ENCODE results near the gene PDK2.

PDK2 gene

DNA sequence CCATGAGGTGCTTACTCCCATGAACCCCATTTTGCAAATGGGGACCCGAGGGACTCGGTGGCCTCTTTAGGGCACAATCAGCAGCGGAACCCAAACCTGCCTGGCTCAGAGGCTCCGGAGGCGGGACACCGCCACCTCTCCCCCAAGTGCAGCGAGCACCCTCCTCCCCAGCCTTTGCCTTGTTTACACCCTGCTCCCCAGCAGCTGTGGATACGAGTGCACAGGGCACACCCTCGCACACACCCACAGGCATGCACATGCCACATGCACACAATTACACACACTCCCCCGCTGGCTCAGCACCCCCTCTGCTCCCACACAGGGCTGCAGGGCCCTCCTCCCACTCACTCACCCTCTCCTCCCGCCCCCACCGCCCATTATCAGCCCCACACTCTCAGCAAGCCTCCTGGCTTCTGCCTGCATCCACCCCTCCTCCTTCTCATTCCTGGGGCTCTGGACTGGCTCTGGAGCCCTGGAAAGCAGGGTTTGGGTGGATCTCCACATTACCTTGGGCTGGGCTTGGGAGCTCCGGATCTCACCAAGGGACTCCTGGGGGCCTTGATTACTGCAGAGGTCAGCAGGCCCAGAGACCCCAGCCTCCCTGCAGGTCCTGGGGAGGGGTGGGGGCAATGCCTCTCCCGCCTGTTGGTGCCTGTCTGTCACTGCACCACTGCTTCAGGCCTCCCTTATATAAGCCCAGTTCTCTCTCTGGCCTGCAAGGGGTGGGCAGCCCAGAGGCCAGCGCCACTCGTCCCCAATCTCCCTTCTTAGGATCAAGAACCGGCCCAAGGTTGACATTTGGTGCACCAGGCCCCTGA, 6.4 kb downstream of the PDK2 start:
- Histone ChIP-seq H3K9me3 (ENCODE audit: control insufficient read depth, low read length) (no peaks in the 10 kb centered on the region), H3K36me3 (ENCODE audit: control insufficient read depth, insufficient read depth, low read length) (no peaks in the 10 kb centered on the region), H3K9ac (no peak overlapping the region), H3K27ac (no peak overlapping the region), H3K4me1 (peaks cover 20% of the 10 kb centered on the region), H3K4me2 (ENCODE audit: low read length) (no peak overlapping the region), H3K4me3 (ENCODE audit: low read depth, low read length) (no peak overlapping the region), H3K79me2 (peaks cover 3% of the 10 kb centered on the region), H3K27me3 (ENCODE audit: control insufficient read depth, insufficient read depth, low read length) (no peaks in the 10 kb centered on the region), H2AFZ (no peak overlapping the region)
- no peak for TF ChIP-seq CTCF (IDR thresholded peaks at IDR 0.05)

DNA sequence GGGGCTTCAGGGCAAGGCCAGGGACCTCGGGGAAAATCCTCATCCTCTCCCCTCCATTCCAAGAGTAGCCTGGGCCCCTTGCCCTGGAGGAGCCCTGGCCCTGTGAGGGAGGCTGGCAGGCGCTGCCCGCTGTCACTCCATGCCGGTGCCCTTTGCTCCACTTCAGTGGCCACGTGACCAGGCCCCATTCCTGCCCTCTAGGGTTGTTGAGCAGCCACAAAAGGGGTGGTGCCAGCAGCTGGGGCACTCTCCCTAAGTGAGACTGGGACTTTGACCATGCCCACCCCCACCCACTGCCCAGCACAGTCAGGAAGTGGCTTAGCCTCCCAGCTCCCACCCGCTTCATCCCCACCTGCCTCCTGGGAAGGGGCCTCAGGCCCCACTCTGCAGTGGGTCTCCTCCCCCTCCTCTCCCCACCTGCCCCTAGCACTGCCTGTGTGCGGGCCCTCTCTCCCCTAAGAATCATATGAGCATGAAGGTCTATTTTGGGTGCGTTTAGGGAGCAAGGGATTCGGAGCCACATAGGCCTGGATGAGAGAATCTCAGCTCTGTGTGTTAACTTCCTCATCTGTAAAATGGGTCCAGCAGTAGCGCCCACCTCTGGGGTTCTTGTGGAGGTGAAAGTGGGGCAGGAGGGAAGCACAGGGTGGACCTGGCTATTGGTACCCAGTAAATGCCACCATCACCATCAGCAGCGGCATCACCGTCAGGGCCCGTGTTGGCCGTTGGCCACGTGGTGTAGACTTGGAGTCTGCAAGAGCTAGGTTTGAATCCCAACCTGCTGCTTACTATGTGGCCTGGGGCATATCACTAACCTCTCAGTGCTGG, 7.2 kb downstream of the PDK2 start:
- Histone ChIP-seq H3K79me2 (peaks cover 3% of the 10 kb centered on the region), H3K9me3 (ENCODE audit: control insufficient read depth, low read length) (no peaks in the 10 kb centered on the region), H3K27me3 (ENCODE audit: control insufficient read depth, insufficient read depth, low read length) (no peaks in the 10 kb centered on the region), H3K9ac (no peak overlapping the region), H2AFZ (no peak overlapping the region), H3K27ac (no peak overlapping the region), H3K4me1 (peaks cover 17% of the 10 kb centered on the region), H3K4me2 (ENCODE audit: low read length) (no peak overlapping the region), H3K36me3 (ENCODE audit: control insufficient read depth, insufficient read depth, low read length) (no peaks in the 10 kb centered on the region), H3K4me3 (ENCODE audit: low read depth, low read length) (no peak overlapping the region)
- no peak for TF ChIP-seq CTCF (IDR thresholded peaks at IDR 0.05)

DNA sequence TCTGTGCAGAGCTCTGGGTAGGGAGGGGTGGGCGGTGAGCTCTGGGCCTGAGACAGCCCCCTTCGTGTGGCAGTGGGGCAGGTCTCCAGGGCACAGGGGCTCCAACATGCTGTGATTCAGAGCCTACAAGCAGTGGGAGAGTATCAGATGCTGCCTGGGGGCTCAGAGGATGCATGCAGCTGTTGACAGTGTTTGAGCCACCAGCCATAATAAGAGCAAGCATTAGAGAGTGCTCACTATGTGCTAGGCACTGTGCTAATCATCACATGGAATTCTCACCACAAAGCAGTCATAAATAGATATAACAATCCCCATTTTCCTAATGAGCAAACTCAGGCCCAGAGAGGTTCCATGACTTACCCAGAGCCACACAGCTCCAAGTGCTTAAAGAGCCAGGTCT, 8.1 kb downstream of the PDK2 start:
- H3K27me3 ChIP-seq (ENCODE audit: control insufficient read depth, insufficient read depth, low read length): no peaks in the 10 kb centered on the region
- H3K9me3 ChIP-seq (ENCODE audit: control insufficient read depth, low read length): no peaks in the 10 kb centered on the region
- no peak overlapping the region for H3K9ac ChIP-seq
- no peak overlapping the region for H3K4me2 ChIP-seq (ENCODE audit: low read length)
- no peak overlapping the region for H3K4me3 ChIP-seq (ENCODE audit: low read depth, low read length)
- TF ChIP-seq CTCF (IDR thresholded peaks at IDR 0.05): no peak
- H3K36me3 ChIP-seq (ENCODE audit: control insufficient read depth, insufficient read depth, low read length): no peaks in the 10 kb centered on the region
- H3K27ac ChIP-seq: no peak overlapping the region
- peaks cover 17% of the 10 kb centered on the region for H3K4me1 ChIP-seq
- H2AFZ ChIP-seq: no peak overlapping the region
- peaks cover 3% of the 10 kb centered on the region for H3K79me2 ChIP-seq

DNA sequence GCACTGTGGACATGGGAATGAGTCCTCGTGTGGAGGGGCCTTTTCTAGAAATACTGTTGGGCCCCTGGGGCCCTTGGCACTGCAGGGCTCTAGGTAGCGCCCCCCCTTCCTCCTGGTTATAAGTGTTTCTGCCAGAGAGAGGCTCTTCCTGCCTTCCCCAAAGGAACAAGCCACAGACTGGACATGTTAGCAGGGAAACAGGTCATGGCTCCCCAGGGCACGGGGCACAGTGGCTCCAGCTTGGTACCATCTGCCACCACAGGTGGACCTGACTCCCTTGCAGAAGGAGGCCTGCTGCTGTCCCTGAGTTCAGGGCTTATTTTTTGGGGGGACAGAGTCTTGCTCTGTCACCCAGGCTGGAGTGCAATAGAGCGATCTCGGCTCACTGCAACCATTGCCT, 8.8 kb downstream of the PDK2 start:
- Histone ChIP-seq H2AFZ (no peak overlapping the region), H3K4me3 (ENCODE audit: low read depth, low read length) (no peak overlapping the region), H3K27ac (no peak overlapping the region), H3K36me3 (ENCODE audit: control insufficient read depth, insufficient read depth, low read length) (no peaks in the 10 kb centered on the region), H3K79me2 (peaks cover 3% of the 10 kb centered on the region), H3K9ac (no peak overlapping the region), H3K9me3 (ENCODE audit: control insufficient read depth, low read length) (no peaks in the 10 kb centered on the region), H3K4me2 (ENCODE audit: low read length) (no peak overlapping the region), H3K4me1 (peaks cover 17% of the 10 kb centered on the region), H3K27me3 (ENCODE audit: control insufficient read depth, insufficient read depth, low read length) (no peaks in the 10 kb centered on the region)
- TF ChIP-seq CTCF (IDR thresholded peaks at IDR 0.05): no peak

Measured in parathyroid adenoma (tissue), 2 donors.